ENCODE results near the gene RPS3. TPM values are rescaled to one million over a fixed set of nuclear protein-coding genes. Genes with fewer than 3 reads are reported as not detected.

The RPS3 gene
- total and polyA plus RNA-seq, 2 experiments from 2014 or later: 1,745 to 2,793 TPM

DNA sequence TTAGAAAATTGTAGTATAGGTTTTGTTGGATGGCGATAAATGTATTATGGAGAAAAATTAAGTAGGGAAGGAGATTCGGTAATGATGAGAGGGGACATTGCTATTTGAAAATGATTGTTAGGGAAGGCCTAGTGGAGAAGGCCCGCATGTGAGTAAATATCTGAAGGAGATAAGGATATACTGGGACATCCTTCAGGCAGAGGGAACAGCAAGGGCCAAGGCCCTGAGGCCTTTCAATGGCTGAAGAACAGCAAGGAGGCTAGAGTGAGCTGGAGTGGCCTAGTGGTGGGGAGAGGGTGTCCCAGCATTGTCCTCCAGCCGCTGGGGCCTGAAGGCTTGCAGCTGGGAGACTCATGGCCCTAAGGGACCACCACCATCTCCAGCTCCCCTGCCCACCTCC, 24.7 kb upstream of the RPS3 start:
- Mint-ChIP-seq H3K4me3 (no peak overlapping the region), H3K4me1 (peaks cover 4% of the 10 kb centered on the region; the same call in 2 of the 3 replicates), H3K27ac (no peak overlapping the region), H3K27me3 (ENCODE audit: insufficient read depth, low read depth, poor library complexity) (peaks cover 5% of the 10 kb centered on the region), H3K36me3 (ENCODE audit: low read depth) (no peaks in the 10 kb centered on the region; the same call in 2 of the 3 replicates), H3K9me3 (no peaks in the 10 kb centered on the region)
- no peak overlapping the region for H3K27ac ChIP-seq (ENCODE audit: low read depth)
- H3K4me2 ChIP-seq: no peak overlapping the region
- TF ChIP-seq CREB1 (CRISPR knock-in tag; IDR thresholded peaks at IDR 0.05; ENCODE audit: low read depth): no peak
- no peak for TF ChIP-seq ZNF331 (CRISPR knock-in tag; IDR thresholded peaks at IDR 0.05; ENCODE audit: low read depth)
- no peak for TF ChIP-seq STAT1 (IDR thresholded peaks at IDR 0.05; ENCODE audit: unreplicated experiment)
- TF ChIP-seq, protein P1, sequence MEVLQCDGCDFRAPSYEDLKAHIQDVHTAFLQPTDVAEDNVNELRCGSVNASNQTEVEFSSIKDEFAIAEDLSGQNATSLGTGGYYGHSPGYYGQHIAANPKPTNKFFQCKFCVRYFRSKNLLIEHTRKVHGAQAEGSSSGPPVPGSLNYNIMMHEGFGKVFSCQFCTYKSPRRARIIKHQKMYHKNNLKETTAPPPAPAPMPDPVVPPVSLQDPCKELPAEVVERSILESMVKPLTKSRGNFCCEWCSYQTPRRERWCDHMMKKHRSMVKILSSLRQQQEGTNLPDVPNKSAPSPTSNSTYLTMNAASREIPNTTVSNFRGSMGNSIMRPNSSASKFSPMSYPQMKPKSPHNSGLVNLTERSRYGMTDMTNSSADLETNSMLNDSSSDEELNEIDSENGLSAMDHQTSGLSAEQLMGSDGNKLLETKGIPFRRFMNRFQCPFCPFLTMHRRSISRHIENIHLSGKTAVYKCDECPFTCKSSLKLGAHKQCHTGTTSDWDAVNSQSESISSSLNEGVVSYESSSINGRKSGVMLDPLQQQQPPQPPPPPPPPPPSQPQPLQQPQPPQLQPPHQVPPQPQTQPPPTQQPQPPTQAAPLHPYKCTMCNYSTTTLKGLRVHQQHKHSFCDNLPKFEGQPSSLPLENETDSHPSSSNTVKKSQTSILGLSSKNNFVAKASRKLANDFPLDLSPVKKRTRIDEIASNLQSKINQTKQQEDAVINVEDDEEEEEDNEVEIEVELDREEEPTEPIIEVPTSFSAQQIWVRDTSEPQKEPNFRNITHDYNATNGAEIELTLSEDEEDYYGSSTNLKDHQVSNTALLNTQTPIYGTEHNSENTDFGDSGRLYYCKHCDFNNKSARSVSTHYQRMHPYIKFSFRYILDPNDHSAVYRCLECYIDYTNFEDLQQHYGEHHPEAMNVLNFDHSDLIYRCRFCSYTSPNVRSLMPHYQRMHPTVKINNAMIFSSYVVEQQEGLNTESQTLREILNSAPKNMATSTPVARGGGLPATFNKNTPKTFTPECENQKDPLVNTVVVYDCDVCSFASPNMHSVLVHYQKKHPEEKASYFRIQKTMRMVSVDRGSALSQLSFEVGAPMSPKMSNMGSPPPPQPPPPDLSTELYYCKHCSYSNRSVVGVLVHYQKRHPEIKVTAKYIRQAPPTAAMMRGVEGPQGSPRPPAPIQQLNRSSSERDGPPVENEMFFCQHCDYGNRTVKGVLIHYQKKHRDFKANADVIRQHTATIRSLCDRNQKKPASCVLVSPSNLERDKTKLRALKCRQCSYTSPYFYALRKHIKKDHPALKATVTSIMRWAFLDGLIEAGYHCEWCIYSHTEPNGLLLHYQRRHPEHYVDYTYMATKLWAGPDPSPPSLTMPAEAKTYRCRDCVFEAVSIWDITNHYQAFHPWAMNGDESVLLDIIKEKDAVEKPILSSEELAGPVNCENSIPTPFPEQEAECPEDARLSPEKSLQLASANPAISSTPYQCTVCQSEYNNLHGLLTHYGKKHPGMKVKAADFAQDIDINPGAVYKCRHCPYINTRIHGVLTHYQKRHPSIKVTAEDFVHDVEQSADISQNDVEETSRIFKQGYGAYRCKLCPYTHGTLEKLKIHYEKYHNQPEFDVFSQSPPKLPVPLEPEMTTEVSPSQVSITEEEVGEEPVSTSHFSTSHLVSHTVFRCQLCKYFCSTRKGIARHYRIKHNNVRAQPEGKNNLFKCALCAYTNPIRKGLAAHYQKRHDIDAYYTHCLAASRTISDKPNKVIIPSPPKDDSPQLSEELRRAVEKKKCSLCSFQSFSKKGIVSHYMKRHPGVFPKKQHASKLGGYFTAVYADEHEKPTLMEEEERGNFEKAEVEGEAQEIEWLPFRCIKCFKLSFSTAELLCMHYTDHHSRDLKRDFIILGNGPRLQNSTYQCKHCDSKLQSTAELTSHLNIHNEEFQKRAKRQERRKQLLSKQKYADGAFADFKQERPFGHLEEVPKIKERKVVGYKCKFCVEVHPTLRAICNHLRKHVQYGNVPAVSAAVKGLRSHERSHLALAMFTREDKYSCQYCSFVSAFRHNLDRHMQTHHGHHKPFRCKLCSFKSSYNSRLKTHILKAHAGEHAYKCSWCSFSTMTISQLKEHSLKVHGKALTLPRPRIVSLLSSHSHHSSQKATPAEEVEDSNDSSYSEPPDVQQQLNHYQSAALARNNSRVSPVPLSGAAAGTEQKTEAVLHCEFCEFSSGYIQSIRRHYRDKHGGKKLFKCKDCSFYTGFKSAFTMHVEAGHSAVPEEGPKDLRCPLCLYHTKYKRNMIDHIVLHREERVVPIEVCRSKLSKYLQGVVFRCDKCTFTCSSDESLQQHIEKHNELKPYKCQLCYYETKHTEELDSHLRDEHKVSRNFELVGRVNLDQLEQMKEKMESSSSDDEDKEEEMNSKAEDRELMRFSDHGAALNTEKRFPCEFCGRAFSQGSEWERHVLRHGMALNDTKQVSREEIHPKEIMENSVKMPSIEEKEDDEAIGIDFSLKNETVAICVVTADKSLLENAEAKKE (CRISPR knock-in tag; IDR thresholded peaks at IDR 0.05): no peak
- TF ChIP-seq EZH2phosphoT487 (IDR thresholded peaks at IDR 0.05; ENCODE audit: unreplicated experiment): no peak
- TF ChIP-seq NANOG (IDR thresholded peaks at IDR 0.05; ENCODE audit: borderline replicate concordance): no peak
- H3F3A ChIP-seq (replicated peaks; ENCODE audit: low read depth): no peaks in the 10 kb centered on the region
- DNase-seq (ENCODE audit: low spot score) (no peak), ATAC-seq (no peak)
- no peak overlapping the region for H2AFZ ChIP-seq
- H3K4me1 ChIP-seq (ENCODE audit: insufficient read depth): no peaks in the 10 kb centered on the region
- H4K20me1 ChIP-seq (replicated peaks; ENCODE audit: insufficient read depth): no peaks in the 10 kb centered on the region
- H3K4me3 ChIP-seq: no peak overlapping the region
- H3K27me3 ChIP-seq (ENCODE audit: insufficient read depth): no peaks in the 10 kb centered on the region
- no peaks in the 10 kb centered on the region for H3K79me2 ChIP-seq (replicated peaks; ENCODE audit: insufficient read depth)
- no peaks in the 10 kb centered on the region for H3K9me2 ChIP-seq (ENCODE audit: insufficient read depth)
- no peaks in the 10 kb centered on the region for H3K36me3 ChIP-seq (ENCODE audit: insufficient read depth)

DNA sequence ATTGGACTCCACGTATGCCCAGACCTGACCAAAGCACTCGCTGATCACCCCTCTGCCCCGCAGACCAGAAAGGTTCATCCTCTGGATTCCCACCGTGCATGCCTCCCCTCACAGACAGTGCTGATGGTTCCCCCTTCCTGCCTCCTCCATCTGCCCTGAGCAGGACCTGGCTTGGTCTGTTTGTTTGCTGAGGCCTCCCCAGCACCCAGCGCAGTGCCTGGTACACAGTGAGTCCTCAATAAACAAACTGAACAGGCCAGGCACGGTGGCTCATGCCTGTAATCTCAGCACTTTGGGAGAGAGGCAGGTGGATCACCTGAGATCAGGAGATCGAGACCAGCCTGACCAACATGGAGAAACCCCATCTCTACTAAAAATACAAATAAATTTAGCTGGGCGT, 23.7 kb upstream of the RPS3 start:
- H3F3A ChIP-seq (replicated peaks; ENCODE audit: low read depth): no peaks in the 10 kb centered on the region
- DNase-seq (ENCODE audit: low spot score) (no peak), ATAC-seq (no peak)
- H3K79me2 ChIP-seq (replicated peaks; ENCODE audit: insufficient read depth): no peaks in the 10 kb centered on the region
- H3K4me1 ChIP-seq (ENCODE audit: insufficient read depth): no peaks in the 10 kb centered on the region
- Mint-ChIP-seq H3K9me3 (no peaks in the 10 kb centered on the region), H3K4me1 (peaks cover 4% of the 10 kb centered on the region), H3K4me3 (no peak overlapping the region), H3K27ac (no peak overlapping the region), H3K36me3 (ENCODE audit: low read depth) (no peaks in the 10 kb centered on the region; the same call in 2 of the 3 replicates), H3K27me3 (ENCODE audit: insufficient read depth, low read depth, poor library complexity) (peaks cover 5% of the 10 kb centered on the region)
- 0 out of 2 replicates have a peak overlapping the region, but pooled peaks have one; percentile 10 for H2AFZ ChIP-seq
- H3K4me3 ChIP-seq: no peak overlapping the region
- no peaks in the 10 kb centered on the region for H3K36me3 ChIP-seq (ENCODE audit: insufficient read depth)
- no peaks in the 10 kb centered on the region for H4K20me1 ChIP-seq (replicated peaks; ENCODE audit: insufficient read depth)
- no peak overlapping the region for H3K27ac ChIP-seq (ENCODE audit: low read depth)
- H3K27me3 ChIP-seq (ENCODE audit: insufficient read depth): no peaks in the 10 kb centered on the region
- no peak overlapping the region for H3K4me2 ChIP-seq
- H3K9me2 ChIP-seq (ENCODE audit: insufficient read depth): no peaks in the 10 kb centered on the region
- TF ChIP-seq ZNF331 (CRISPR knock-in tag; IDR thresholded peaks at IDR 0.05; ENCODE audit: low read depth) (no peak), CREB1 (CRISPR knock-in tag; IDR thresholded peaks at IDR 0.05; ENCODE audit: low read depth) (no peak), ZNF114 (CRISPR knock-in tag; IDR thresholded peaks at IDR 0.05) (no peak), EZH2 (IDR thresholded peaks at IDR 0.05; ENCODE audit: low read depth, unreplicated experiment) (no peak), STAT1 (IDR thresholded peaks at IDR 0.05; ENCODE audit: unreplicated experiment) (no peak)
- TF ChIP-seq, protein P2, sequence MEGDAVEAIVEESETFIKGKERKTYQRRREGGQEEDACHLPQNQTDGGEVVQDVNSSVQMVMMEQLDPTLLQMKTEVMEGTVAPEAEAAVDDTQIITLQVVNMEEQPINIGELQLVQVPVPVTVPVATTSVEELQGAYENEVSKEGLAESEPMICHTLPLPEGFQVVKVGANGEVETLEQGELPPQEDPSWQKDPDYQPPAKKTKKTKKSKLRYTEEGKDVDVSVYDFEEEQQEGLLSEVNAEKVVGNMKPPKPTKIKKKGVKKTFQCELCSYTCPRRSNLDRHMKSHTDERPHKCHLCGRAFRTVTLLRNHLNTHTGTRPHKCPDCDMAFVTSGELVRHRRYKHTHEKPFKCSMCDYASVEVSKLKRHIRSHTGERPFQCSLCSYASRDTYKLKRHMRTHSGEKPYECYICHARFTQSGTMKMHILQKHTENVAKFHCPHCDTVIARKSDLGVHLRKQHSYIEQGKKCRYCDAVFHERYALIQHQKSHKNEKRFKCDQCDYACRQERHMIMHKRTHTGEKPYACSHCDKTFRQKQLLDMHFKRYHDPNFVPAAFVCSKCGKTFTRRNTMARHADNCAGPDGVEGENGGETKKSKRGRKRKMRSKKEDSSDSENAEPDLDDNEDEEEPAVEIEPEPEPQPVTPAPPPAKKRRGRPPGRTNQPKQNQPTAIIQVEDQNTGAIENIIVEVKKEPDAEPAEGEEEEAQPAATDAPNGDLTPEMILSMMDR (conservative IDR thresholded peaks at IDR 0.05; ENCODE audit: low read depth in 2 of 2): no peak
- TF ChIP-seq, protein P3, sequence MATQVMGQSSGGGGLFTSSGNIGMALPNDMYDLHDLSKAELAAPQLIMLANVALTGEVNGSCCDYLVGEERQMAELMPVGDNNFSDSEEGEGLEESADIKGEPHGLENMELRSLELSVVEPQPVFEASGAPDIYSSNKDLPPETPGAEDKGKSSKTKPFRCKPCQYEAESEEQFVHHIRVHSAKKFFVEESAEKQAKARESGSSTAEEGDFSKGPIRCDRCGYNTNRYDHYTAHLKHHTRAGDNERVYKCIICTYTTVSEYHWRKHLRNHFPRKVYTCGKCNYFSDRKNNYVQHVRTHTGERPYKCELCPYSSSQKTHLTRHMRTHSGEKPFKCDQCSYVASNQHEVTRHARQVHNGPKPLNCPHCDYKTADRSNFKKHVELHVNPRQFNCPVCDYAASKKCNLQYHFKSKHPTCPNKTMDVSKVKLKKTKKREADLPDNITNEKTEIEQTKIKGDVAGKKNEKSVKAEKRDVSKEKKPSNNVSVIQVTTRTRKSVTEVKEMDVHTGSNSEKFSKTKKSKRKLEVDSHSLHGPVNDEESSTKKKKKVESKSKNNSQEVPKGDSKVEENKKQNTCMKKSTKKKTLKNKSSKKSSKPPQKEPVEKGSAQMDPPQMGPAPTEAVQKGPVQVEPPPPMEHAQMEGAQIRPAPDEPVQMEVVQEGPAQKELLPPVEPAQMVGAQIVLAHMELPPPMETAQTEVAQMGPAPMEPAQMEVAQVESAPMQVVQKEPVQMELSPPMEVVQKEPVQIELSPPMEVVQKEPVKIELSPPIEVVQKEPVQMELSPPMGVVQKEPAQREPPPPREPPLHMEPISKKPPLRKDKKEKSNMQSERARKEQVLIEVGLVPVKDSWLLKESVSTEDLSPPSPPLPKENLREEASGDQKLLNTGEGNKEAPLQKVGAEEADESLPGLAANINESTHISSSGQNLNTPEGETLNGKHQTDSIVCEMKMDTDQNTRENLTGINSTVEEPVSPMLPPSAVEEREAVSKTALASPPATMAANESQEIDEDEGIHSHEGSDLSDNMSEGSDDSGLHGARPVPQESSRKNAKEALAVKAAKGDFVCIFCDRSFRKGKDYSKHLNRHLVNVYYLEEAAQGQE (IDR thresholded peaks at IDR 0.05; ENCODE audit: unreplicated experiment): no peak
